ENCODE data around the gene TCERG1L.

DNA sequence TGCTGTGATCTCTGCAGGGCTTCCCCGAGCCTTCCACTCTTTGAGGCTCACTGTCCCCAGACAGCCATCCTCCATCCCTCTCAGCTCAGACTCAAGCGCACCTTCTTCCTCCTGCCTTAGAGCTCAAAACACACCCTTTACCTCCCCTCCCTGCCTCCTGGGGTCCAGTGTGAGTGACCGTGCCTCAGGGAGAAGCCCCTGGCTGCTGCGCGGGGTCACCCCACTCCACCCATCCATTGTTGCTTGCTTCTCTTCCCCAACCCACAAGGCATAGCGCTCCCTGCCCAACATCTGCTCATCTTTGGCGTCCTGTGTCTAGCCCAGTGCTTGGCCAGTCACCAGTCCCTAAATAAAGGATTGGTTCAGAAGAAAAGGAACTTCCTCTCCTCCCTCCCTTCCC is 170.3 kb downstream of the TCERG1L start:
- no peak for TF ChIP-seq CBFB (CRISPR knock-in tag; IDR thresholded peaks at IDR 0.05)
- TF ChIP-seq, protein P1, sequence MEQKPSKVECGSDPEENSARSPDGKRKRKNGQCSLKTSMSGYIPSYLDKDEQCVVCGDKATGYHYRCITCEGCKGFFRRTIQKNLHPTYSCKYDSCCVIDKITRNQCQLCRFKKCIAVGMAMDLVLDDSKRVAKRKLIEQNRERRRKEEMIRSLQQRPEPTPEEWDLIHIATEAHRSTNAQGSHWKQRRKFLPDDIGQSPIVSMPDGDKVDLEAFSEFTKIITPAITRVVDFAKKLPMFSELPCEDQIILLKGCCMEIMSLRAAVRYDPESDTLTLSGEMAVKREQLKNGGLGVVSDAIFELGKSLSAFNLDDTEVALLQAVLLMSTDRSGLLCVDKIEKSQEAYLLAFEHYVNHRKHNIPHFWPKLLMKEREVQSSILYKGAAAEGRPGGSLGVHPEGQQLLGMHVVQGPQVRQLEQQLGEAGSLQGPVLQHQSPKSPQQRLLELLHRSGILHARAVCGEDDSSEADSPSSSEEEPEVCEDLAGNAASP (IDR thresholded peaks at IDR 0.05): no peak
- TF ChIP-seq, protein P2, sequence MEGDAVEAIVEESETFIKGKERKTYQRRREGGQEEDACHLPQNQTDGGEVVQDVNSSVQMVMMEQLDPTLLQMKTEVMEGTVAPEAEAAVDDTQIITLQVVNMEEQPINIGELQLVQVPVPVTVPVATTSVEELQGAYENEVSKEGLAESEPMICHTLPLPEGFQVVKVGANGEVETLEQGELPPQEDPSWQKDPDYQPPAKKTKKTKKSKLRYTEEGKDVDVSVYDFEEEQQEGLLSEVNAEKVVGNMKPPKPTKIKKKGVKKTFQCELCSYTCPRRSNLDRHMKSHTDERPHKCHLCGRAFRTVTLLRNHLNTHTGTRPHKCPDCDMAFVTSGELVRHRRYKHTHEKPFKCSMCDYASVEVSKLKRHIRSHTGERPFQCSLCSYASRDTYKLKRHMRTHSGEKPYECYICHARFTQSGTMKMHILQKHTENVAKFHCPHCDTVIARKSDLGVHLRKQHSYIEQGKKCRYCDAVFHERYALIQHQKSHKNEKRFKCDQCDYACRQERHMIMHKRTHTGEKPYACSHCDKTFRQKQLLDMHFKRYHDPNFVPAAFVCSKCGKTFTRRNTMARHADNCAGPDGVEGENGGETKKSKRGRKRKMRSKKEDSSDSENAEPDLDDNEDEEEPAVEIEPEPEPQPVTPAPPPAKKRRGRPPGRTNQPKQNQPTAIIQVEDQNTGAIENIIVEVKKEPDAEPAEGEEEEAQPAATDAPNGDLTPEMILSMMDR (IDR thresholded peaks at IDR 0.05 in 2 of 3, conservative IDR thresholded peaks at IDR 0.05 in 1 of 3; ENCODE audit: insufficient read depth in 2 of 3, low read depth in 1 of 3, low read length in 3 of 3): no peak
- TF ChIP-seq, protein P3, sequence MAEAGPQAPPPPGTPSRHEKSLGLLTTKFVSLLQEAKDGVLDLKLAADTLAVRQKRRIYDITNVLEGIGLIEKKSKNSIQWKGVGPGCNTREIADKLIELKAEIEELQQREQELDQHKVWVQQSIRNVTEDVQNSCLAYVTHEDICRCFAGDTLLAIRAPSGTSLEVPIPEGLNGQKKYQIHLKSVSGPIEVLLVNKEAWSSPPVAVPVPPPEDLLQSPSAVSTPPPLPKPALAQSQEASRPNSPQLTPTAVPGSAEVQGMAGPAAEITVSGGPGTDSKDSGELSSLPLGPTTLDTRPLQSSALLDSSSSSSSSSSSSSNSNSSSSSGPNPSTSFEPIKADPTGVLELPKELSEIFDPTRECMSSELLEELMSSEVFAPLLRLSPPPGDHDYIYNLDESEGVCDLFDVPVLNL (CRISPR knock-in tag; IDR thresholded peaks at IDR 0.05; ENCODE audit: low read depth): no peak
